GM21717 (cell line): Measurements from ENCODE around the gene NXN.
"Not testable (repeated sequence)": the region's sequence is repeated elsewhere in the genome, so short reads cannot be mapped to it uniquely, and the experiment has no call there.

Experiments
- ATAC-seq: cut with Tn5 transposase; IDR thresholded peaks from one replicate; pipeline ENCODE4 v1.9.1; 2021; ENCODE audit warnings: mild to moderate bottlenecking, moderate library complexity; ENCODE audit not compliant: unreplicated experiment

Gene NXN

GRCh38 chr17:838486-838885 lies 141.1 kb downstream of the NXN start:
- ATAC-seq: no peak

- ATAC-seq: no peak
Measured at GRCh38 chr17:836151-836550, 143.4 kb downstream of the NXN start.

- ATAC-seq: not testable (repeated sequence)
Measured at GRCh38 chr17:835721-836120, 143.9 kb downstream of the NXN start.

- ATAC-seq: no peak
Measured at GRCh38 chr17:835263-835662, 144.3 kb downstream of the NXN start.

- ATAC-seq: no peak
Measured at GRCh38 chr17:834136-834535, 145.4 kb downstream of the NXN start.

- ATAC-seq: no peak
Measured at GRCh38 chr17:830950-831349, 148.6 kb downstream of the NXN start.

- no peak for ATAC-seq
Measured at GRCh38 chr17:830381-830780, 149.2 kb downstream of the NXN start.

- ATAC-seq: not testable (repeated sequence)
Measured at GRCh38 chr17:829614-830013, 150.0 kb downstream of the NXN start.

- no peak for ATAC-seq
Measured at GRCh38 chr17:828761-829160, 150.8 kb downstream of the NXN start.

GRCh38 chr17:826778-827177 lies 152.8 kb downstream of the NXN start:
- ATAC-seq: no peak

GRCh38 chr17:825216-825615 lies 154.4 kb downstream of the NXN start:
- no peak for ATAC-seq

GRCh38 chr17:824378-824777 lies 155.2 kb downstream of the NXN start:
- no peak for ATAC-seq

GRCh38 chr17:823501-823902 lies 156.1 kb downstream of the NXN start:
- ATAC-seq: no peak

GRCh38 chr17:819251-819650 lies 160.3 kb downstream of the NXN start:
- no peak for ATAC-seq

GRCh38 chr17:814371-814770 lies 165.2 kb downstream of the NXN start:
- ATAC-seq: no peak

GRCh38 chr17:812638-813204 lies 166.9 kb downstream of the NXN start:
- no peak for ATAC-seq

GRCh38 chr17:811051-811784 lies 168.4 kb downstream of the NXN start:
- no peak for ATAC-seq

GRCh38 chr17:807523-808294 lies 171.9 kb downstream of the NXN start:
- no peak for ATAC-seq

GRCh38 chr17:806781-807522 lies 172.6 kb downstream of the NXN start:
- ATAC-seq: no peak

GRCh38 chr17:806346-806745 lies 173.2 kb downstream of the NXN start:
- no peak for ATAC-seq

GRCh38 chr17:805886-806285 lies 173.7 kb downstream of the NXN start:
- ATAC-seq: not testable (repeated sequence)
